ENCODE measurements around the gene KREMEN1.
A peak's percentile ranks its signal among the peaks of the same experiment; 100 is the strongest.

Gene KREMEN1

DNA sequence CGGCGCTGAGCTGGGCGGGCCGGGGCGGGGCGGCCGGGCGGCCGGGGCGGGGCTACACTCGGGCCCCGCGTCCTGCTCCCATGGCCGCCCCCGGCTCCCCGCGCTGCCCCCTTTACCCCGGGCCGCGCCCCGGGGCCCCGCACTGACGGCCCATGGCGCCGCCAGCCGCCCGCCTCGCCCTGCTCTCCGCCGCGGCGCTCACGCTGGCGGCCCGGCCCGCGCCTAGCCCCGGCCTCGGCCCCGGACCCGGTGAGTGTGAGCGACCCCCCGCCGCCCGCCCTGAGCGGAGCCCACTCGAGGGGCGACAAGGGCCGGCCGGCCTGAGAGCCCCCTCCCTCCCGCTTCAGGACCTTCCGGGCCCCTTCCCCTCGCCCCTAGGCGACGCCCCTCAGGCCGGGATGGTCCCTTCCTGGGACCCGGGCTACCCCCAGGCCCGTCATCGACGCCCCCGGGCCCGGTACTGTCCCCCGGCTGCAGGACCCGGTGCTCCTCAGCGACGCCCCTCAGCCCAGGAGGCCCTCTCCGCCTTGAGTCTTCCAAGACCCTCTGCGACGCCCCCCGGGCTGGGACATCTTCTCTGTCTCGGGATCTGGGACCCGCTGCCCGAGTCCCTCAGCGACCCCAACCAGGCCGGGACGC, at the start of gene KREMEN1:
TSS of gene KREMEN1 (plus strand) at position 57 of the 639 bp plus-strand sequence. CDS start at position 153, 96 bp downstream.
- Mint-ChIP-seq H3K9me3 (no peaks in the 10 kb centered on the region), H3K36me3 (peaks cover 4% of the 10 kb centered on the region), H3K4me3 (peak within 1 kb of the TSS; percentile 65), H3K27ac (peak within 1 kb of the TSS; percentile 42), H3K4me1 (peaks cover 20% of the 10 kb centered on the region), H3K27me3 (peaks cover 89% of the 10 kb centered on the region)
- CTCF ChIA-PET: interaction anchor here (0.9 to 1.1 kb wide), 2 partner anchors 173 to 219 kb away, joined by 3 read pairs; no protein-coding TSS in a partner anchor
- DNase-seq: peak; percentile 28

GRCh38 chr22:29023172-29023796, 49.6 kb upstream of the KREMEN1 start:
- H3K27ac Mint-ChIP-seq: no peak overlapping the region
- peaks cover 3% of the 10 kb centered on the region for H3K9me3 Mint-ChIP-seq
- DNase-seq: no peak
- CTCF ChIA-PET: no interaction called here
- no peak overlapping the region for H3K4me3 Mint-ChIP-seq
- H3K36me3 Mint-ChIP-seq: no peaks in the 10 kb centered on the region
- peaks cover 43% of the 10 kb centered on the region for H3K27me3 Mint-ChIP-seq
- H3K4me1 Mint-ChIP-seq: no peaks in the 10 kb centered on the region

DNA sequence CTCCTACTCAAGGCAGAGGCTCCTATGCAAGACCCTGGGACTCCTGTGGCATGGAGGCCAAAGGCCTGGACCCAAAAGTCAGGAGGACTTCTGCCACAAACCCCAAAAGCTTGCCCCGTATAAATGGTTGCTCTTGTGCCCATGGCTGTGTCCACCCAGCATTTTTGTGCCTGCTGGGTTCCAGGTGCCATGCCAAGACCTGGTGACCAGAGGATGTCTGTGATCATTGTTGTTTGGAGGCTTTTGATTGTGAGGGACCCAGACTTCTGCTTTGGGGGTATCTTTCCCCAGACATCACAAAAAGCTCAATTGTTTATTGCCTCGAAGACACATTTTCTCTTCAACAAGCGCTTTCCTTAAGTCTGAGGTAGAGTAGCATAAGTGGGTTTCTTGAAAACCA, 46.3 kb upstream of the KREMEN1 start:
- no peaks in the 10 kb centered on the region for H3K36me3 Mint-ChIP-seq

DNA sequence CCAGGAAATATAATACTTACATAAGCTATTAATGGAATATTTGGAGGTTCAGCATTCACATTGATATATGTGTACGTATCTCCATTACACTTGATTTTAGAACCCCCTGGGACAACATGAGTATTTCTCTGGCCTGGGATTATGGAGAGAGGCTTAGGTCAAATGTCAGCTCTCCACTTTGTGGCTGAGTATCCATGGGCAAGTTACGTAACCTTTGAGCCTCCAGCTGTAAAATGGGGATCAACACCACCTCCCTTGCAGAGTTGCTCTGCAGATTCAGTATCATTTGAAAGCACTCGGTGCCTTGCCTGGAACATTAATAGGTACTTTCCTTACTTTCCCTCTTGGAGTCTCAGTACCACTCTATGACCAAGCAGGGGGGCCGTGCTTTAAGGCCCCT, 44.4 kb upstream of the KREMEN1 start:
- no peak for DNase-seq
- H3K4me1 Mint-ChIP-seq: peaks cover 19% of the 10 kb centered on the region
- H3K4me3 Mint-ChIP-seq: no peak overlapping the region
- H3K27ac Mint-ChIP-seq: no peak overlapping the region
- no peaks in the 10 kb centered on the region for H3K9me3 Mint-ChIP-seq
- peaks cover 81% of the 10 kb centered on the region for H3K27me3 Mint-ChIP-seq
- H3K36me3 Mint-ChIP-seq: no peaks in the 10 kb centered on the region
- CTCF ChIA-PET: interaction anchor here (1.0 to 2.6 kb wide), 4 partner anchors 11 to 427 kb away, joined by 3 to 8 read pairs (median 4); no protein-coding TSS in a partner anchor

More for the DNA sequence above, 46.3 kb upstream of the KREMEN1 start:
- no peaks in the 10 kb centered on the region for H3K9me3 Mint-ChIP-seq
- no peak overlapping the region for H3K27ac Mint-ChIP-seq
- H3K27me3 Mint-ChIP-seq: peaks cover 66% of the 10 kb centered on the region
- no peak for DNase-seq
- H3K4me1 Mint-ChIP-seq: peaks cover 19% of the 10 kb centered on the region
- no peak overlapping the region for H3K4me3 Mint-ChIP-seq
- CTCF ChIA-PET: interaction anchor here (1.0 to 1.7 kb wide), 2 partner anchors 171 to 426 kb away, joined by 4 to 5 read pairs; no protein-coding TSS in a partner anchor

DNA sequence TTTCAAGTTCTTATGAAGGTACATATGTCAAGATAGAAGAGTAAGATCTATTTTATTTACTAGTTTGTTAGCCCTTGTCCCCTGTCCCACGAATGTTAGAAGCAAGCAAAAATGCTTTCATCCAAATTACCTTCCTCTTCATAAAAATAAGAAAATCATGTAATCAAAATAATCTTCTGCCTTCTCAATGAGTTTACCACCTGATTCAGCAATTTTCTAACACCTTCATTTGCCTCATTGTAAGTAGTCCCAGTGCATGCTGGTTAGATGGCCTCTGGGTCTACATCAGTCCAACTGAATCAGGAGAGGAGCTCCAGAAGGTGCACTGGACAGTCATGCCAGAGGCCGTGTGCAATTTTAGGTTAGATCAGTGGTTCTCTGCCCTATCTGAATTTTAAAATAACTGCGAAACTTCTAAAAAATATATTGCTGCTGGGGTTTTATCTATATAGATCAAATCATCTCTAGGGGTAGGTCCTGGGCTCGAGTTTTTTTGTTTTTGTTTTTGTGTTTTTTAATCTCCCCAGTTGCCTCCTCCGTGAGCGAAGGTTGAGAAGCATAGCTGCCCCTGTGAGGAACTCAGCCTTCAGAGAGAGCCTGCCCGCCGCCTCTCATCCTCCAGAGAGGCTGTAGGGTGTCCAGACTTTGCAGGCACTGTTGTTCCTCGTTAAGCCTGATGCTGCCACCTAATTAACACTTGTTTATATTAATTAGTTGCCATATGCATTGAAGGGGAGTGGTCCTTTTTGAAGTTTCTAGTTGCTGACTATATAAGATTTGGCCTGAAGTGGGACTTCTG, 43.4 kb upstream of the KREMEN1 start:
- Mint-ChIP-seq H3K9me3 (no peaks in the 10 kb centered on the region), H3K27me3 (peaks cover 82% of the 10 kb centered on the region), H3K36me3 (no peaks in the 10 kb centered on the region), H3K4me1 (peaks cover 19% of the 10 kb centered on the region), H3K27ac (no peak overlapping the region), H3K4me3 (no peak overlapping the region)
- CTCF ChIA-PET: interaction anchor here (1.0 to 2.6 kb wide), 3 partner anchors 10 to 216 kb away, joined by 4 to 8 read pairs (median 4); no protein-coding TSS in a partner anchor
- no peak for DNase-seq

GRCh38 chr22:29030016-29030617, 42.7 kb upstream of the KREMEN1 start:
- CTCF ChIA-PET: interaction anchor here (1.5 to 2.6 kb wide), 2 partner anchors 11 to 215 kb away, joined by 4 to 8 read pairs; no protein-coding TSS in a partner anchor
- H3K9me3 Mint-ChIP-seq: no peaks in the 10 kb centered on the region
- no peak overlapping the region for H3K27ac Mint-ChIP-seq
- peaks cover 19% of the 10 kb centered on the region for H3K4me1 Mint-ChIP-seq
- H3K36me3 Mint-ChIP-seq: no peaks in the 10 kb centered on the region
- peaks cover 84% of the 10 kb centered on the region for H3K27me3 Mint-ChIP-seq
- no peak for DNase-seq
- no peak overlapping the region for H3K4me3 Mint-ChIP-seq

DNA sequence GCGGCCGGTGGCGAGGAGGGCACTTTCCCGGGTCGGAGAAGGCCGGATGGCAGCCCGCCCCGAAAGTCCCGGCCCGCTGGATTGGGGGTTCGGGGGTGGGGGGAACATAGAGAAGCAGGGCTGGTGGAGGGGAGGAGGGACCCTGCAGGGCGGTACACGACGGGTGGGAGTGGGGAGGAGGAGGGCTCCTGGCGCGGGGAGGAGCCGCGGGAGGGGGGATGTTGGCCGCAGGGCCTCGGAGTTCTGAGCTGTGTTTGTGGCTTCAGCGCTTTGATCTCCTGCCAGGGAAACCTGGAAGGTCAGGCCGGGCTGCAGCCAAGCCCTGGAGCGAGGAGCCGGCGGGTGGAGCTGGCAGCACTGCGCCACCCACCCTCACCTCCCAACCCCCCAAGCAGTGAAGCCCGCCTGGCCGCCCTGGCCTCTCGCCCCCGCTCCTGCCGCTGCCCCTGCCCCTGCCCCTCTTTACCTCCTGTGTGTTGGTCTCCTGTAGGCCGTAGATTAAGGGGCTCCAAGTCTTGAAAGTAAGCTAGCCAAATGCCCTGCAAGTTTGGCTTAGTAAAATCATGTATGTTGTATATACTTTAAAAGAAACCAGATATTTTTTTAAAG, 42.1 kb upstream of the KREMEN1 start:
- CTCF ChIA-PET: no interaction called here
- peaks cover 19% of the 10 kb centered on the region for H3K4me1 Mint-ChIP-seq
- no peak overlapping the region for H3K27ac Mint-ChIP-seq
- H3K9me3 Mint-ChIP-seq: no peaks in the 10 kb centered on the region
- peaks cover 79% of the 10 kb centered on the region for H3K27me3 Mint-ChIP-seq
- no peak overlapping the region for H3K4me3 Mint-ChIP-seq
- no peaks in the 10 kb centered on the region for H3K36me3 Mint-ChIP-seq
- DNase-seq: no peak

DNA sequence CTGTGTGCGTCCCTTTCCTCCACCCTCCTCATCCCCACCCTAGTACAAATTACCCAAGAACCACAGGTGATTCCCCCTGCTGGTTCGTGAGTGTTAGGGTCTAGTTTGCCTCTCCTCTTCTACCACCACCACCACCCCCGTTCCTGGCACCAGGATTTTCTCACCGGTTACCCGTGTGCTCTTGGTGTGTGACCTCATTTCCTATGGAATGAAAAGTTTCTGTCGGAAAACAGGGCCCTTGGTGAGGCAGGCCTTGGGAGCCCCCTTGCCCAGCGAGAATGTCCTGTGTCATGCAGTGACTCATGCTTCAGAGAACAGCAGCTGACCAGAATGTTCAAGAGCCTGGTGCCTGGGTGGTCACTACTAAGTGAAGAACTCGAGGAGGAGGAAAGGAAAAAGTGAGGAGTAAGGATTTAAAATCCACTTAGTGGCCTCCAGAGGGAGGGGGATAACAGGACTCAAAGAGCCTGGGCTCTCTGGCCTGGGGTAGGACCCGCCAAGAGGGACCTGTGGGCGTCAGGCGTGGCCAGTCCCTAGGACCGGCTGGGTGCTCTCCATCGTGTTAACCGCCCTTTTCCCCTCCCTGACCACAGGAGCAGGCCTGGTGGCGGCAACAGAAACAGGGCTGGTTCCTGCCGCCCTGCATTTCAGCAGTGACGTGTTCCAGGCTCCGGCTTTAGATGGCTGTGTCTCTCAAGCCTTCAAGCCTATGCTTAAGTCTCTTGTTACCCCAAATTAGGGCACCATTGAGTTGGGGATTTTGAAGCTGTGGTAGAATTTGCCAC, 41.4 kb upstream of the KREMEN1 start:
- no peak for DNase-seq
- H3K9me3 Mint-ChIP-seq: no peaks in the 10 kb centered on the region
- CTCF ChIA-PET: interaction anchor here (1.0 kb wide), 1 partner anchor 9 kb away, joined by 4 read pairs; no protein-coding TSS in a partner anchor
- H3K4me1 Mint-ChIP-seq: peaks cover 19% of the 10 kb centered on the region
- H3K36me3 Mint-ChIP-seq: no peaks in the 10 kb centered on the region
- H3K27ac Mint-ChIP-seq: no peak overlapping the region
- peaks cover 78% of the 10 kb centered on the region for H3K27me3 Mint-ChIP-seq
- no peak overlapping the region for H3K4me3 Mint-ChIP-seq

- DNase-seq: no peak
- no peak overlapping the region for H3K4me3 Mint-ChIP-seq
- H3K36me3 Mint-ChIP-seq: no peaks in the 10 kb centered on the region
- peaks cover 72% of the 10 kb centered on the region for H3K27me3 Mint-ChIP-seq
- H3K4me1 Mint-ChIP-seq: peaks cover 19% of the 10 kb centered on the region
- H3K27ac Mint-ChIP-seq: no peak overlapping the region
- CTCF ChIA-PET: interaction anchor here (1.0 kb wide), 1 partner anchor 9 kb away, joined by 4 read pairs; no protein-coding TSS in a partner anchor
- no peaks in the 10 kb centered on the region for H3K9me3 Mint-ChIP-seq
These were observed 40.8 kb upstream of the KREMEN1 start for GRCh38 chr22:29032014-29032475.

- H3K27ac Mint-ChIP-seq: no peak overlapping the region
- no peaks in the 10 kb centered on the region for H3K9me3 Mint-ChIP-seq
- H3K27me3 Mint-ChIP-seq: peaks cover 68% of the 10 kb centered on the region
- H3K36me3 Mint-ChIP-seq: no peaks in the 10 kb centered on the region
- CTCF ChIA-PET: interaction anchor here (1.0 kb wide), 1 partner anchor 8 kb away, joined by 4 read pairs; no protein-coding TSS in a partner anchor
- no peak for DNase-seq
- H3K4me3 Mint-ChIP-seq: no peak overlapping the region
- H3K4me1 Mint-ChIP-seq: peaks cover 19% of the 10 kb centered on the region
These were observed 40.3 kb upstream of the KREMEN1 start for GRCh38 chr22:29032584-29032983.

DNA sequence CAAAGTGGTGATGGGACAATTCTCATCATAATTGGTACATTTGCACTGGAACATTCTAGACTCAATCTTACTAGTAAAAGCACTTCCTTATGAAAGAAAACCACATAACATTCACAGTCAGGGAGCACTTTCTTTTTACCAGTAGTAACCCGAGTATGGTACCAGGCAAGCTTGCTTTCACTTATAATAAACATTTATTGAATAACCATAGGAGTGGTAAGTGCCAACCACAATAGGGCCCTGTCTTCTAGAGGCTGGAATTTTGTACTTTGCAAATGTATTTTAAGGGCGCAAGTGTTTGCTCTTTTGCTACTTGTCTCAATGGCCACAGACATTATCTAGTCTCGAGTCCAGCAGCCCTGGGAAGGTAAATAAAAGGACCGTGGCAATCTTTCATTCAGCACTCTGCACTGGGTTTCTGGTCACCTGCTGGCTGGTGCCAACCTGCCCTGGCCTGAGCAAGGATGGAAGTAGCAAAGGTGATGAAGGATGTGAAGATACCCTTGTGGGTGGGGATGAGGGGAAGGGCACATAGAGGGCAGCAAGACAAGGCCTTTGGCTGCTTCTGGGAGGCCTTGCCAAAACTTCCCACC, 35.4 kb upstream of the KREMEN1 start:
- no peak overlapping the region for H3K27ac Mint-ChIP-seq
- H3K27me3 Mint-ChIP-seq: peaks cover 47% of the 10 kb centered on the region
- no peak overlapping the region for H3K4me3 Mint-ChIP-seq
- H3K4me1 Mint-ChIP-seq: no peaks in the 10 kb centered on the region
- no peak for DNase-seq
- H3K9me3 Mint-ChIP-seq: no peaks in the 10 kb centered on the region
- no peaks in the 10 kb centered on the region for H3K36me3 Mint-ChIP-seq
- CTCF ChIA-PET: interaction anchor here (1.5 to 3.1 kb wide), 3 partner anchors 182 to 437 kb away, joined by 3 to 10 read pairs (median 8); no protein-coding TSS in a partner anchor

DNA sequence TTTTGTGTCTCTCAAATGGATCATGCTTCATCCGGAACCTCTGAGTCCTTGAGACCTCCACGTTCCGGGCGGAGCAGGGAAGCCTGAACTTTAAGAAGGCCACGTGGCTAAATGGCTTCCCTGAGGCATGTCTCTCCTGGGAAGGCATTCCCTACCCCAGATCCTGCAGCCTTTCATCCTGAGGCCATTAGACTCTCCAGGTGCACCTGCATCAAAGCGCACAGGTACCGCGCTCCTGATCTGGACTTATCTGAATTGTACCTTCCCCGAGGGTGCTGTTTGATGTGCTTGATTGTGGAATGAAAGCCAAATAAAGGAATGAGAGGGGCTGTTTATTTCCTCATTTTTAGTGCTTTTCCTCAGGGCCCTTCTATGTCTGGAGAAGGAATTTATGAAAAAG, 33.7 kb upstream of the KREMEN1 start:
- no peaks in the 10 kb centered on the region for H3K9me3 Mint-ChIP-seq
- no peak overlapping the region for H3K27ac Mint-ChIP-seq
- DNase-seq: no peak
- peaks cover 35% of the 10 kb centered on the region for H3K27me3 Mint-ChIP-seq
- no peaks in the 10 kb centered on the region for H3K36me3 Mint-ChIP-seq
- H3K4me1 Mint-ChIP-seq: no peaks in the 10 kb centered on the region
- CTCF ChIA-PET: interaction anchor here (0.7 to 3.7 kb wide), 9 partner anchors 8 to 438 kb away, joined by 3 to 45 read pairs (median 4); no protein-coding TSS in a partner anchor
- H3K4me3 Mint-ChIP-seq: no peak overlapping the region

Data from activated naive CD4-positive, alpha-beta T cell treated with anti-CD3 and anti-CD28 coated beads, Interleukin-2, amount 10 ng/mL, durations not matched to agents 7 days and 5 days (primary cell).